Testis (tissue), 2 donors: ENCODE data around the gene RAB6B.

Experiments used
- POLR2A ChIP-seq: fragments of 450-650 bp; IDR thresholded peaks from one replicate; pipeline ENCODE4 v1.6.1; 2017; ENCODE audit warnings: antibody characterized with exemption, mild to moderate bottlenecking, moderate library complexity
- TF ChIP-seq, protein P1 (sequence below), 3 experiments: fragments of 450-650 bp in 2 of 3; fragments of 200-600 bp in 1 of 3; sonication (generic) in 1 of 3; IDR thresholded peaks; one replicate each; pipeline ENCODE4 v1.5.1; 2016 to 2019; ENCODE audit warnings: antibody characterized with exemption in 3 of 3, mild to moderate bottlenecking in 2 of 3, moderate library complexity in 1 of 3

DNA sequence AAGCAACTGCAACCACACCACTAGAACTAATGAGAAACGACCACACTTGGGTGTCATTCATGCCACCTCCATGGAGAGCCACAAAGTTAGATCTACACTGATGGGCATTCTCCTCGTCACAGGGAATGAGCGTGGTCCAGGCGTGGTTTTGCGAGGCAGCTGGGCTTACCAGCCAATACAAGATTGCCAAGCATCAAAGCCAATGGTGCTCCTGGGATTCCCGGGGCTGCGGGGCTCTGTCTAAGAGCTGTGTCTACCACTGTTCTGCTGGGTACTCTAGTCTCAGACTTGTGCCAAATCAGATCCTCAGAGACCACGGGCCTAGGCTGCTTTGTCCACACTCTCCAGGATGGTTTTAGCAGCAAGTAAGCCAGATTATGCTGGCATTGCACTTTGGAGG is 43.8 kb downstream of the RAB6B start:
- TF ChIP-seq, protein P1, sequence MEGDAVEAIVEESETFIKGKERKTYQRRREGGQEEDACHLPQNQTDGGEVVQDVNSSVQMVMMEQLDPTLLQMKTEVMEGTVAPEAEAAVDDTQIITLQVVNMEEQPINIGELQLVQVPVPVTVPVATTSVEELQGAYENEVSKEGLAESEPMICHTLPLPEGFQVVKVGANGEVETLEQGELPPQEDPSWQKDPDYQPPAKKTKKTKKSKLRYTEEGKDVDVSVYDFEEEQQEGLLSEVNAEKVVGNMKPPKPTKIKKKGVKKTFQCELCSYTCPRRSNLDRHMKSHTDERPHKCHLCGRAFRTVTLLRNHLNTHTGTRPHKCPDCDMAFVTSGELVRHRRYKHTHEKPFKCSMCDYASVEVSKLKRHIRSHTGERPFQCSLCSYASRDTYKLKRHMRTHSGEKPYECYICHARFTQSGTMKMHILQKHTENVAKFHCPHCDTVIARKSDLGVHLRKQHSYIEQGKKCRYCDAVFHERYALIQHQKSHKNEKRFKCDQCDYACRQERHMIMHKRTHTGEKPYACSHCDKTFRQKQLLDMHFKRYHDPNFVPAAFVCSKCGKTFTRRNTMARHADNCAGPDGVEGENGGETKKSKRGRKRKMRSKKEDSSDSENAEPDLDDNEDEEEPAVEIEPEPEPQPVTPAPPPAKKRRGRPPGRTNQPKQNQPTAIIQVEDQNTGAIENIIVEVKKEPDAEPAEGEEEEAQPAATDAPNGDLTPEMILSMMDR (IDR thresholded peaks at IDR 0.05), result no peak
- no peak for TF ChIP-seq POLR2A
